SK-N-SH (cell line): ENCODE measurements around the gene NOL8. TPM values are rescaled to one million over a fixed set of nuclear protein-coding genes. Genes with fewer than 3 reads are reported as not detected.

Experiments used
- CTCF ChIA-PET: fragments of 300-600, 350-600 bp; formaldehyde crosslinking; extraction: SDS; loops from one replicate; lab custom pipeline; 2021; lab: Yijun Ruan, JAX
- POLR2A ChIA-PET: fragments of 350-600 bp; sonication (Branson Sonifier 250); formaldehyde crosslinking; extraction: SDS; loops from one replicate; lab custom pipeline; 2020; ENCODE audit warnings: antibody characterized with exemption, inconsistent platforms; lab: Yijun Ruan, JAX
- DNase-seq: peaks from one replicate; pipeline ENCODE4 v3.0.0; 2012
- H2AFZ ChIP-seq: fragments of 200-600 bp; sonication (generic); 2 replicates; pipeline ENCODE4 v1.8.1; 2016; ENCODE audit warnings: antibody characterized with exemption, mild to moderate bottlenecking, low read depth
- H3F3A ChIP-seq: fragments of 200-600 bp; sonication (generic); replicated peaks from 2 replicates; pipeline ENCODE3; 2016; ENCODE audit warnings: antibody characterized with exemption, mild to moderate bottlenecking; ENCODE audit not compliant: insufficient read depth
- H3K27ac ChIP-seq, 2 experiments: fragments of 200-500 bp in 1 of 2; fragments of 200-600 bp in 1 of 2; sonication (Bioruptor generic) in 1 of 2; sonication (generic), shearing (Covaris generic) in 1 of 2; 2 replicates each; pipeline versions ENCODE4 v1.5.1 to v1.6.1; 2014 to 2016; ENCODE audit warnings: low read depth in 2 of 2, inconsistent platforms in 1 of 2, low read length in 1 of 2, mild to moderate bottlenecking in 1 of 2, mixed read lengths in 1 of 2
- H3K27me3 ChIP-seq: fragments of 200-600 bp; sonication (generic), shearing (Covaris generic); 2 replicates; pipeline ENCODE4 v1.6.1; 2016; ENCODE audit warnings: mixed run types; ENCODE audit not compliant: insufficient read depth
- H3K36me3 ChIP-seq, 2 experiments: fragments of 200-500 bp in 1 of 2; fragments of 200-600 bp in 1 of 2; sonication (Bioruptor generic) in 1 of 2; sonication (generic) in 1 of 2; replicated peaks in 1 of 2; 2 replicates each; pipeline versions ENCODE3 to v1.5.1; 2014 to 2016; ENCODE audit warnings: low read length in 1 of 2, mild to moderate bottlenecking in 1 of 2; ENCODE audit not compliant: insufficient read depth in 2 of 2, control insufficient read depth in 1 of 2
- H3K4me1 ChIP-seq, 2 experiments: fragments of 200-500 bp in 1 of 2; fragments of 200-600 bp in 1 of 2; sonication (Bioruptor generic) in 1 of 2; sonication (generic), shearing (Covaris generic) in 1 of 2; 2 replicates each; pipeline versions ENCODE4 v1.5.1 to v1.6.1; 2014 to 2016; ENCODE audit warnings: low read depth in 1 of 2, low read length in 1 of 2, mixed run types in 1 of 2; ENCODE audit not compliant: insufficient read depth in 2 of 2, control insufficient read depth in 1 of 2
- H3K4me2 ChIP-seq: fragments of 200-600 bp; sonication (generic), shearing (Covaris generic); 2 replicates; pipeline ENCODE4 v1.6.1; 2017; ENCODE audit warnings: mixed run types
- H3K4me3 ChIP-seq, 2 experiments: fragments of 200-500 bp in 1 of 2; fragments of 200-600 bp in 1 of 2; sonication (Bioruptor generic) in 1 of 2; sonication (generic), shearing (Covaris generic) in 1 of 2; 2 replicates each; pipeline versions ENCODE4 v1.5.1 to v1.8.1; 2014 to 2016; ENCODE audit warnings: low read depth in 2 of 2, inconsistent platforms in 1 of 2, low read length in 1 of 2, mild to moderate bottlenecking in 1 of 2, mixed read lengths in 1 of 2, moderate library complexity in 1 of 2
- H3K79me2 ChIP-seq: fragments of 200-600 bp; sonication (generic); 2 replicates; pipeline ENCODE4 v1.8.1; 2017; ENCODE audit warnings: mild to moderate bottlenecking; ENCODE audit not compliant: insufficient read depth
- H3K9ac ChIP-seq: fragments of 200-600 bp; sonication (generic); 2 replicates; pipeline ENCODE4 v1.6.1; 2017; ENCODE audit warnings: mixed run types
- H3K9me2 ChIP-seq: fragments of 200-600 bp; sonication (generic); 2 replicates; pipeline ENCODE4 v1.6.1; 2017; ENCODE audit warnings: mixed run types
- H3K9me3 ChIP-seq: fragments of 200-600 bp; sonication (generic); 2 replicates; pipeline ENCODE4 v1.6.1; 2017; ENCODE audit warnings: mixed run types, mild to moderate bottlenecking, moderate library complexity
- H4K20me1 ChIP-seq: fragments of 200-600 bp; sonication (generic); 2 replicates; pipeline ENCODE4 v1.6.1; 2017; ENCODE audit warnings: mild to moderate bottlenecking, mixed run types; ENCODE audit not compliant: insufficient read depth
- CHD2 ChIP-seq: fragments of 150-350 bp; IDR thresholded peaks from 2 replicates; pipeline ENCODE4 v1.6.1; 2018; ENCODE audit warnings: low read length; ENCODE audit not compliant: partially characterized antibody
- ELF1 ChIP-seq: IDR thresholded peaks from 2 replicates; pipeline ENCODE4 v1.4.0; 2012
- NFIC ChIP-seq: IDR thresholded peaks from 2 replicates; pipeline ENCODE4 v1.4.0; 2012; ENCODE audit warnings: borderline replicate concordance
- RAD21 ChIP-seq: IDR thresholded peaks from 2 replicates; pipeline ENCODE4 v1.6.1; 2012; ENCODE audit warnings: mild to moderate bottlenecking, low read length
- RXRA ChIP-seq: IDR thresholded peaks from 2 replicates; pipeline ENCODE4 v1.4.0; 2012; ENCODE audit warnings: low read depth, mild to moderate bottlenecking, borderline replicate concordance
- WGBS: methylation state at CpG from one replicate; pipeline ENCODE4 v1.1.6; 2017; ENCODE audit warnings: low lambda C conversion rate; 5-methylcytosine and 5-hydroxymethylcytosine counted together
- polyA plus RNA-seq, 3 experiments: library from polyadenylated mRNA; depleted of rRNA; stranded (reverse); fragments of >200 nt; gene quantifications; 2 replicates each; pipeline ENCODE4 v1.2.3, GENCODE V29; 2012
- TF ChIP-seq, protein P1 (sequence below): IDR thresholded peaks from 2 replicates; pipeline ENCODE4 v1.4.0; 2012; ENCODE audit warnings: low read depth, borderline replicate concordance
- TF ChIP-seq, protein P2 (sequence below): IDR thresholded peaks from 2 replicates; pipeline ENCODE4 v1.6.1; 2012; ENCODE audit warnings: mild to moderate bottlenecking, low read depth, low read length, moderate library complexity
- TF ChIP-seq, protein P3 (sequence below): IDR thresholded peaks from 2 replicates; pipeline ENCODE4 v1.4.0; 2012; ENCODE audit warnings: low read depth
- TF ChIP-seq, protein P4 (sequence below): fragments of 150-350 bp; IDR thresholded peaks from 2 replicates; pipeline ENCODE4 v1.6.1; 2016; ENCODE audit warnings: mild to moderate bottlenecking, low read depth, low read length
- TF ChIP-seq, protein P5 (sequence below): IDR thresholded peaks from 2 replicates; pipeline ENCODE4; 2012
- TF ChIP-seq, protein P6 (sequence below): fragments of 200-600 bp; sonication (generic); IDR thresholded peaks from 2 replicates; pipeline ENCODE4 v1.6.1; 2017; ENCODE audit warnings: antibody characterized with exemption, mild to moderate bottlenecking, moderate library complexity
- TF ChIP-seq, protein P7 (sequence below): fragments of 150-350 bp; IDR thresholded peaks from 2 replicates; pipeline ENCODE4 v1.6.1; 2017; ENCODE audit warnings: antibody characterized with exemption, low read length, low read depth, borderline replicate concordance

The NOL8 gene
- polyA plus RNA-seq, 1 of the 3 experiments (the other 2 are of a cell fraction) = 9.6 TPM

DNA sequence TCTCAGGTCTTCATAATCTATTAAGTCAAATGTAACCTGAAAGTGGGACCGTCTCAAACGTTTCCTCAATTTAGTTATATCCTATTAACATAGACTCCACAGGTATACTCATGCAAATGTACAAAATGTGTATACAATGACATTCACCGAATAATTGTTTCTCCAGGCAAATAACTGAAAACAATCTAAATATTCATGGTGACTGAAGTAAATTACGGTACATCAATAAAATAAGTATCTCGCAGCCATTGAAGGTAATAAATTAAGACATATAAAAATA, 32.1 kb downstream of the NOL8 start (continued):
- TF ChIP-seq, protein P1, sequence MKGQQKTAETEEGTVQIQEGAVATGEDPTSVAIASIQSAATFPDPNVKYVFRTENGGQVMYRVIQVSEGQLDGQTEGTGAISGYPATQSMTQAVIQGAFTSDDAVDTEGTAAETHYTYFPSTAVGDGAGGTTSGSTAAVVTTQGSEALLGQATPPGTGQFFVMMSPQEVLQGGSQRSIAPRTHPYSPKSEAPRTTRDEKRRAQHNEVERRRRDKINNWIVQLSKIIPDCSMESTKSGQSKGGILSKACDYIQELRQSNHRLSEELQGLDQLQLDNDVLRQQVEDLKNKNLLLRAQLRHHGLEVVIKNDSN = no peak
- TF ChIP-seq ELF1 = no peak
- no peak for TF ChIP-seq CHD2
- TF ChIP-seq, all 33 proteins: peak for 0

DNA sequence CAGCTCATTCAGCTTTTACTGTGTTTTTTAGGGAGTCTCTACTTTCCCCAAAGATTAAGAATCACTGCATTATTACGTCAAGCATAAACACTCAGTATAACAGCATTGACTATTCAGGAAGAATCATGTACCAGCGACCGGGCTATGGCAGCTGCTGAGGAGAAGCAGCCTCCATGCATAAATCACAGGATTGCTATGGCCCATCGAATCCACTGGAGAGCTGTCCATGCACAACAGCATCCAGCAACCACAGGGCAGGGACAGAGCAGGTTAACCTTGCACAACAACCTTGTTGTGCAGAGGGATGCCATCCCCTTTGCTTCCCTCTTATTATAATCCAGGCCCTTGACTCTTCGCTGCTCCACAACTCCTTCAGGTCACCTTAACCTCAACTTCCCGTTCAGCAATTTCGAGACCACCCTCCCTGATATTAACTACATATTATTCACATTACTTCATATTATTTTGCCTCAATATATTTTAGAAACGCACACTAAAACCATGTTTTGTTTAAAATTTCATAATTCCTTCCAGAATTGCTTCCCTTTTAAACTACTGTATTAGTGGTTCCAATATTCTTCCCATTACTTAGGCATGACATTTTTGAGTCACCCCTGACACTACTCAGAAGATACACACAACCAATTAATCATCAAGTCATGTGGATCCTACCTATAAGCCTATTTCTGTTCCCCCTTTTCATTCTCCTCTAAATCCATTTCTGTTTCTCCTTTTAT, 32.6 kb downstream of the NOL8 start:
- Histone ChIP-seq H3K9me3 (no peaks in the 10 kb centered on the region), H3K4me1 (peaks cover 5 to 15% of the 10 kb centered on the region in 2 experiments; a peak in 3 of 4 replicates), H4K20me1 (0 out of 2 replicates have a peak, but pooled peaks cover 7% of the 10 kb centered on the region), H3K4me2 (peak overlapping the region; percentile 91), H3K79me2 (peaks cover 63% of the 10 kb centered on the region), H3K27me3 (no peaks in the 10 kb centered on the region), H3K9me2 (no peaks in the 10 kb centered on the region), H3K36me3 (peaks cover 37 to 41% of the 10 kb centered on the region in 2 experiments), H3K4me3 (peak overlapping the region; percentile 81 to 87), H3K9ac (peak overlapping the region; percentile 89), H2AFZ (no peak overlapping the region), H3K27ac (peak overlapping the region; percentile 77 to 80; a peak in 3 of 4 replicates), H3F3A (peaks cover 21% of the 10 kb centered on the region)
- ChIA-PET CTCF (interaction anchor here (0.9 to 4.2 kb wide), 4 partner anchors 9 to 153 kb away, joined by 3 to 32 read pairs (median 6); partner anchors contain the start of gene NOL8), POLR2A (no interaction called here)
- TF ChIP-seq, protein P2, sequence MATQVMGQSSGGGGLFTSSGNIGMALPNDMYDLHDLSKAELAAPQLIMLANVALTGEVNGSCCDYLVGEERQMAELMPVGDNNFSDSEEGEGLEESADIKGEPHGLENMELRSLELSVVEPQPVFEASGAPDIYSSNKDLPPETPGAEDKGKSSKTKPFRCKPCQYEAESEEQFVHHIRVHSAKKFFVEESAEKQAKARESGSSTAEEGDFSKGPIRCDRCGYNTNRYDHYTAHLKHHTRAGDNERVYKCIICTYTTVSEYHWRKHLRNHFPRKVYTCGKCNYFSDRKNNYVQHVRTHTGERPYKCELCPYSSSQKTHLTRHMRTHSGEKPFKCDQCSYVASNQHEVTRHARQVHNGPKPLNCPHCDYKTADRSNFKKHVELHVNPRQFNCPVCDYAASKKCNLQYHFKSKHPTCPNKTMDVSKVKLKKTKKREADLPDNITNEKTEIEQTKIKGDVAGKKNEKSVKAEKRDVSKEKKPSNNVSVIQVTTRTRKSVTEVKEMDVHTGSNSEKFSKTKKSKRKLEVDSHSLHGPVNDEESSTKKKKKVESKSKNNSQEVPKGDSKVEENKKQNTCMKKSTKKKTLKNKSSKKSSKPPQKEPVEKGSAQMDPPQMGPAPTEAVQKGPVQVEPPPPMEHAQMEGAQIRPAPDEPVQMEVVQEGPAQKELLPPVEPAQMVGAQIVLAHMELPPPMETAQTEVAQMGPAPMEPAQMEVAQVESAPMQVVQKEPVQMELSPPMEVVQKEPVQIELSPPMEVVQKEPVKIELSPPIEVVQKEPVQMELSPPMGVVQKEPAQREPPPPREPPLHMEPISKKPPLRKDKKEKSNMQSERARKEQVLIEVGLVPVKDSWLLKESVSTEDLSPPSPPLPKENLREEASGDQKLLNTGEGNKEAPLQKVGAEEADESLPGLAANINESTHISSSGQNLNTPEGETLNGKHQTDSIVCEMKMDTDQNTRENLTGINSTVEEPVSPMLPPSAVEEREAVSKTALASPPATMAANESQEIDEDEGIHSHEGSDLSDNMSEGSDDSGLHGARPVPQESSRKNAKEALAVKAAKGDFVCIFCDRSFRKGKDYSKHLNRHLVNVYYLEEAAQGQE = 0 out of 2 replicates have a peak, but pooled peaks have one; percentile 34
- TF ChIP-seq, protein P3, sequence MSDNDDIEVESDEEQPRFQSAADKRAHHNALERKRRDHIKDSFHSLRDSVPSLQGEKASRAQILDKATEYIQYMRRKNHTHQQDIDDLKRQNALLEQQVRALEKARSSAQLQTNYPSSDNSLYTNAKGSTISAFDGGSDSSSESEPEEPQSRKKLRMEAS = no peak
- peak; percentile 2 for DNase-seq
- WGBS = 17% methylated on average over 8 of the region's 8 CpGs

DNA sequence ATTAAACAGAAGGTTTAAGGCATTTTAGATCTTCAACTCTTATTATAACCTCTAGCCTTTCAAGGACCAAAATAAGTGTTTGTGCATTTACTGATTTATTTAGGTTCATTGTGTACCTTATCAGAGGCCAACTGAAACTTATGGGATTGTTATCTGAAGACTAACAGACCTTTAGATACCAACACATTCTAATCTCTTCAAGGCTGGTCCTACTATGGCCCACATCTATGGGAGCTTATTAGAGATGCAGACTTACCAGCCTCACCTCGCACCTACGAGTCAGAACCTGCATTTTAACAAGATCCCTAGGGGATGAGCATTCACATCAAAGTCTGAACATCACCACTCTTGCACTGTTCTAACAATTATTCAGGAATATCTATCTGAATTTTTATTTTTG, 33.6 kb downstream of the NOL8 start:
- Histone ChIP-seq H3K4me3 (no peak overlapping the region; a peak in 1 of 4 replicates), H3K9ac (no peak overlapping the region), H3K79me2 (peaks cover 73% of the 10 kb centered on the region), H3K4me1 (peaks cover 5 to 15% of the 10 kb centered on the region in 2 experiments; a peak in 3 of 4 replicates), H2AFZ (no peak overlapping the region), H3K36me3 (peaks cover 41% of the 10 kb centered on the region in 2 experiments), H4K20me1 (peaks cover 14% of the 10 kb centered on the region; the same call in 1 of the 2 replicates), H3K4me2 (peak overlapping the region; percentile 91), H3K9me2 (no peaks in the 10 kb centered on the region), H3K27me3 (no peaks in the 10 kb centered on the region), H3F3A (peaks cover 18% of the 10 kb centered on the region), H3K9me3 (no peaks in the 10 kb centered on the region), H3K27ac (no peak overlapping the region)
- CTCF ChIA-PET = interaction anchor here (0.9 to 4.2 kb wide), 4 partner anchors 10 to 152 kb away, joined by 3 to 32 read pairs (median 6); partner anchors contain the start of gene NOL8
- POLR2A ChIA-PET = interaction anchor here (0.5 to 0.6 kb wide), 2 partner anchors 36 to 379 kb away, joined by 3 to 6 read pairs; partner anchors contain the start of gene IPPK
- no peak for DNase-seq
- WGBS = 94% methylated on average over 2 of the region's 2 CpGs
- TF ChIP-seq, protein P4, sequence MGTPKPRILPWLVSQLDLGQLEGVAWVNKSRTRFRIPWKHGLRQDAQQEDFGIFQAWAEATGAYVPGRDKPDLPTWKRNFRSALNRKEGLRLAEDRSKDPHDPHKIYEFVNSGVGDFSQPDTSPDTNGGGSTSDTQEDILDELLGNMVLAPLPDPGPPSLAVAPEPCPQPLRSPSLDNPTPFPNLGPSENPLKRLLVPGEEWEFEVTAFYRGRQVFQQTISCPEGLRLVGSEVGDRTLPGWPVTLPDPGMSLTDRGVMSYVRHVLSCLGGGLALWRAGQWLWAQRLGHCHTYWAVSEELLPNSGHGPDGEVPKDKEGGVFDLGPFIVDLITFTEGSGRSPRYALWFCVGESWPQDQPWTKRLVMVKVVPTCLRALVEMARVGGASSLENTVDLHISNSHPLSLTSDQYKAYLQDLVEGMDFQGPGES = no peak
- TF ChIP-seq NFIC (no peak), RXRA (no peak), RAD21 (no peak)
- TF ChIP-seq, protein P5, sequence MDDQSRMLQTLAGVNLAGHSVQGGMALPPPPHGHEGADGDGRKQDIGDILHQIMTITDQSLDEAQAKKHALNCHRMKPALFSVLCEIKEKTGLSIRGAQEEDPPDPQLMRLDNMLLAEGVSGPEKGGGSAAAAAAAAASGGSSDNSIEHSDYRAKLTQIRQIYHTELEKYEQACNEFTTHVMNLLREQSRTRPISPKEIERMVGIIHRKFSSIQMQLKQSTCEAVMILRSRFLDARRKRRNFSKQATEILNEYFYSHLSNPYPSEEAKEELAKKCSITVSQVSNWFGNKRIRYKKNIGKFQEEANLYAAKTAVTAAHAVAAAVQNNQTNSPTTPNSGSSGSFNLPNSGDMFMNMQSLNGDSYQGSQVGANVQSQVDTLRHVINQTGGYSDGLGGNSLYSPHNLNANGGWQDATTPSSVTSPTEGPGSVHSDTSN = no peak
- TF ChIP-seq, protein P6, sequence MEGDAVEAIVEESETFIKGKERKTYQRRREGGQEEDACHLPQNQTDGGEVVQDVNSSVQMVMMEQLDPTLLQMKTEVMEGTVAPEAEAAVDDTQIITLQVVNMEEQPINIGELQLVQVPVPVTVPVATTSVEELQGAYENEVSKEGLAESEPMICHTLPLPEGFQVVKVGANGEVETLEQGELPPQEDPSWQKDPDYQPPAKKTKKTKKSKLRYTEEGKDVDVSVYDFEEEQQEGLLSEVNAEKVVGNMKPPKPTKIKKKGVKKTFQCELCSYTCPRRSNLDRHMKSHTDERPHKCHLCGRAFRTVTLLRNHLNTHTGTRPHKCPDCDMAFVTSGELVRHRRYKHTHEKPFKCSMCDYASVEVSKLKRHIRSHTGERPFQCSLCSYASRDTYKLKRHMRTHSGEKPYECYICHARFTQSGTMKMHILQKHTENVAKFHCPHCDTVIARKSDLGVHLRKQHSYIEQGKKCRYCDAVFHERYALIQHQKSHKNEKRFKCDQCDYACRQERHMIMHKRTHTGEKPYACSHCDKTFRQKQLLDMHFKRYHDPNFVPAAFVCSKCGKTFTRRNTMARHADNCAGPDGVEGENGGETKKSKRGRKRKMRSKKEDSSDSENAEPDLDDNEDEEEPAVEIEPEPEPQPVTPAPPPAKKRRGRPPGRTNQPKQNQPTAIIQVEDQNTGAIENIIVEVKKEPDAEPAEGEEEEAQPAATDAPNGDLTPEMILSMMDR = no peak
- TF ChIP-seq, protein P7, sequence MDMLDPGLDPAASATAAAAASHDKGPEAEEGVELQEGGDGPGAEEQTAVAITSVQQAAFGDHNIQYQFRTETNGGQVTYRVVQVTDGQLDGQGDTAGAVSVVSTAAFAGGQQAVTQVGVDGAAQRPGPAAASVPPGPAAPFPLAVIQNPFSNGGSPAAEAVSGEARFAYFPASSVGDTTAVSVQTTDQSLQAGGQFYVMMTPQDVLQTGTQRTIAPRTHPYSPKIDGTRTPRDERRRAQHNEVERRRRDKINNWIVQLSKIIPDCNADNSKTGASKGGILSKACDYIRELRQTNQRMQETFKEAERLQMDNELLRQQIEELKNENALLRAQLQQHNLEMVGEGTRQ = no peak
